Activated CD4-positive, alpha-beta T cell treated with anti-CD3 and anti-CD28 coated beads for 36 hours (primary cell): ENCODE data around the gene USP21. TPM values are rescaled to one million over a fixed set of nuclear protein-coding genes. Genes with fewer than 3 reads are reported as not detected.

ENCODE experiments used
- ATAC-seq: fragments of 200-7000 bp; cut with Tn5 transposase; one replicate; pipeline ENCODE4 v1.10.0; 2021; ENCODE audit warnings: mild to moderate bottlenecking, moderate library complexity
- CTCF ChIA-PET: fragments of 350-600 bp; sonication (Branson Sonifier 250); formaldehyde crosslinking; loops from one replicate; lab custom pipeline; 2021; ENCODE audit warnings: antibody characterized with exemption; lab: Charles Lee
- POLR2A ChIA-PET: fragments of 350-600 bp; sonication (Branson Sonifier 250); formaldehyde crosslinking; loops from one replicate; lab custom pipeline; 2021; ENCODE audit warnings: antibody characterized with exemption, inconsistent platforms; lab: Charles Lee
- DNase-seq: peaks from one replicate; pipeline ENCODE4 v3.0.0-alpha.2; 2020
- H3K27ac Mint-ChIP-seq: one replicate; pipeline ENCODE4 v1.8.0; 2021; ENCODE audit warnings: mixed read lengths
- H3K27me3 Mint-ChIP-seq: one replicate; pipeline ENCODE4 v1.8.0; 2021; ENCODE audit warnings: mixed read lengths
- H3K36me3 Mint-ChIP-seq: one replicate; pipeline ENCODE4 v1.8.0; 2021; ENCODE audit warnings: low read depth, mixed read lengths
- H3K4me1 Mint-ChIP-seq: one replicate; pipeline ENCODE4 v1.8.0; 2021; ENCODE audit warnings: mixed read lengths
- H3K4me3 Mint-ChIP-seq: one replicate; pipeline ENCODE4 v1.8.0; 2021; ENCODE audit warnings: mild to moderate bottlenecking, moderate library complexity, mixed read lengths
- H3K9me3 Mint-ChIP-seq: one replicate; pipeline ENCODE4 v1.8.0; 2021; ENCODE audit warnings: low read depth, mixed read lengths
- intact Hi-C, 2 experiments: fragments of 100-400 bp; cut with DNase I in 1 of 2; cut with micrococcal nuclease in 1 of 2; formaldehyde crosslinking; loops; one replicate each; pipeline versions ENCODE4 v1.14.2 to v1.15.1; 2022 to 2024; cut with DNase I, micrococcal nuclease
- total RNA-seq, 2 experiments: library from RNA; stranded (reverse); gene quantifications; one replicate each; pipeline ENCODE4 v1.2.3, GENCODE V29; 2021

The USP21 gene
- total RNA-seq, 2 experiments from 2014 or later, result 25.1 to 32.0 TPM

DNA sequence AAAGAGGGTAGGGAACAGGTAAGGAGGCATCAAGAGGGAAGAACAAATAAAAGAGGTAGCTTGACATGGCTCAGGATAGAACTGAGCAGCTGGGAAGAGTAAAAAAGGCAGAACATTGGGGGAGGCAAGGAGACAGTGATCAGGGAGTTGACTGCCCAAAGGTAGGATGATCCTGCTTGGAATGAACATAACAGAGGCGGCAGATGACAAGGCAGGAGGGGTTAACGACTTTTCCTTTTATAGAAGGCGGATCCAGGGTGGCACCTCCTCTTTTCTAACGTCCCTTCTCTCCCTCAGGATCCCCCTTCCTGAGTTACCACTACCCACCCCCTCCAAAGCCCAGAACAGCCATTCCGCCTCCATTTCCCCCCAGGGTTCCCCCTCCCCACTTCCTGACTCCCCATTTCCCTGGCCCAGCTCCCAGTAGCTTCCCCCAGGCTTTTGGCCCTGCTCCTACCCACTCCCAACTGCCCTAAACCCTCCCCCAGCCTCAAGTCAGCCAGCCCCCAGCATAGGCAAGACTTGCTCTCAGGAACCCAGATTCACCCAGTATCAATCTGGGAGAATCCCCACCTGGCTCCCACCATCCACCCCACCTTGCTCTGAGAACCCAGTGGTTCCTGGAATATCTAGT, 40.3 kb downstream of the USP21 start:
- ATAC-seq (no peak), DNase-seq (no peak)
- peak overlapping the region; percentile 41 for H3K4me3 Mint-ChIP-seq
- intact Hi-C loops, result loop anchor here in 1 of 2 experiments (5.0 kb wide), 1 partner anchor 108 kb away; the partner anchor contains the start of gene MPZ
- ChIA-PET CTCF (interaction anchor here (1.3 kb wide), 1 partner anchor 26 kb away, joined by 6 read pairs; the partner anchor contains the start of gene TOMM40L), POLR2A (no interaction called here)
- peak overlapping the region; percentile 95 for H3K27ac Mint-ChIP-seq
- peaks cover 14% of the 10 kb centered on the region for H3K36me3 Mint-ChIP-seq
- no peaks in the 10 kb centered on the region for H3K9me3 Mint-ChIP-seq
- no peaks in the 10 kb centered on the region for H3K27me3 Mint-ChIP-seq
- peaks cover 44% of the 10 kb centered on the region for H3K4me1 Mint-ChIP-seq

DNA sequence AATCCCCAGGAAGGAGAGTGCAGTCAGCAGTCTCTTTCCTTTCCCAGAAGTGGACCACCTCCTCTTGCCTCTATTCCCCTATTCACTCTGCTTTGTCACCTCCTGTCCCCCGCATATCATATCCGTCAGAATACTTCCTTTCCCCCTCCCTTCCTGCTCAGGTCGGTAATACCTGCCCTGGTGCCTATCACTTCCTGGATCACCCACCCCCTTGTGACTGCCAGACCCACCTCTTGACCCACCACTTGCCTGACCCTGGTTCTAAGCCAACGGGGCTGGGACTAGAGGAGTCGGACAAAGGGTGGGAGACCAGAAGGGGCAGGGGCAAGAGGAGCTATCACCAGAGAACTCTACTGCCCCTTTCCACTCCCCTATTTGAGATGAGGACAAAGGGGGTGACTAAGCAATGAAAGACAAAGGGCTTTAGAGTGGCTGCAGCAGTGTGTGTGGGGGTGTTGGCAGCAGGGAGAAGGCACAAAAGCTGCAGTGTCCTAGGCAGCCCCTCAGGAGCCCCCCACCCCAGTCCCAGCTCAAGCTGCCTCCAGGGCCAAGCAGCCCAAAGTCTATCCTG, 41.2 kb downstream of the USP21 start:
- Mint-ChIP-seq H3K27ac (peak overlapping the region; percentile 95), H3K4me3 (peak overlapping the region; percentile 41), H3K9me3 (no peaks in the 10 kb centered on the region), H3K27me3 (no peaks in the 10 kb centered on the region), H3K36me3 (peaks cover 21% of the 10 kb centered on the region), H3K4me1 (peaks cover 43% of the 10 kb centered on the region)
- no peak for ATAC-seq
- ChIA-PET CTCF (interaction anchor here (1.0 to 7.2 kb wide), 3 partner anchors 8 to 131 kb away, joined by 3 to 89 read pairs (median 27); partner anchors contain the start of genes APOA2, ARHGAP30 and TOMM40L), POLR2A (interaction anchor here (1.0 kb wide), 1 partner anchor 14 kb away, joined by 3 read pairs; no protein-coding TSS in a partner anchor)
- intact Hi-C loops, result loop anchor here in 1 of 2 experiments (5.0 kb wide), 1 partner anchor 107 kb away; the partner anchor contains the start of gene MPZ
- DNase-seq, result no peak

DNA sequence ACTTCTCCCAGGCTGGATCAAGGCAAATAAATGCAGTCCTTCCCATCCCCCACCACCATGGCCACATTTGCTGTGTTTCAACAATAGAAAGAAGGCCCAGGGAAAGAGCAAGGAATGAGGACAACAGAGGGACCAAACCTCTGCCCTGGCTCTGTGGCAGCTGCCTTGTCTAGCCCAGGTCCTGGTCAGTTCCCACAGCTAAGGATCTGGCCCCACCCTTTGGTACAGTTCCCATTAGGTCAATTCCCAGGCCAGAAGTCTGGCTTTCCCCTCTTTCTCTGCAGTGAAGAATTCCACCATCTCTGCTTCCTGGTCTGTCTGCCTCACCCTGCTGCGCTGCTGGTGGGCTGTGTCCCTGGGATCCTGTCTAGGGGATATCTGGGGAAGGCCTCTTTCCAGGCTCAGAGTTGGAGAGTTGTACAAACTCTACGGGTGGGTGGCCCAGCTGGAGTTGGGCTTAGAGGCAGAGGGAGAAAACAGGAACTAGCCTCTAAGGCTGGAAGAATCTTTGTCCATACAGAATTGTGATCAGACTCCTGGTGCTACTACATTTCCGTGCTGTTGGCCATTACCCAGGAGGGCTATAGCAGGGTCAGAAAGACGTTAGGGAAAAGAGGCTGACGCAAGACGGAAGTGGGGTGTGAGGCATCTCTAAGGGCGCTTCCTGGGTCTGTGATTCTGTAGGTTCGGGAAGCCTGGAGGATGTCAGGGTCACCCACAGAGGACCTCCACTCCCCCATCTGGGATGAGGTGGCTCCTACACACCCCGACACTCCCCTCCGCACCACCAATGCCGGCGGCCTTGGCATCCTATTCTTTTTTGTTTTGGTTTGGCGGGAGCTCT, 41.9 kb downstream of the USP21 start:
- no peaks in the 10 kb centered on the region for H3K27me3 Mint-ChIP-seq
- peaks cover 23% of the 10 kb centered on the region for H3K36me3 Mint-ChIP-seq
- no peaks in the 10 kb centered on the region for H3K9me3 Mint-ChIP-seq
- H3K27ac Mint-ChIP-seq, result peak overlapping the region; percentile 95
- peak overlapping the region; percentile 92 for H3K4me3 Mint-ChIP-seq
- POLR2A ChIA-PET, result interaction anchor here (0.7 to 2.3 kb wide), 6 partner anchors 15 to 189 kb away, joined by 3 to 16 read pairs (median 4); partner anchors contain the start of genes PPOX and TOMM40L
- intact Hi-C loops, result loop anchor here in 1 of 2 experiments (5.0 kb wide), 1 partner anchor 106 kb away; the partner anchor contains the start of gene MPZ
- CTCF ChIA-PET, result interaction anchor here (0.6 to 7.2 kb wide), 12 partner anchors 9 to 185 kb away, joined by 3 to 89 read pairs (median 4); partner anchors contain the start of genes APOA2, ARHGAP30, PPOX and TOMM40L
- ATAC-seq (no peak), DNase-seq (no peak)
- H3K4me1 Mint-ChIP-seq, result peaks cover 46% of the 10 kb centered on the region

DNA sequence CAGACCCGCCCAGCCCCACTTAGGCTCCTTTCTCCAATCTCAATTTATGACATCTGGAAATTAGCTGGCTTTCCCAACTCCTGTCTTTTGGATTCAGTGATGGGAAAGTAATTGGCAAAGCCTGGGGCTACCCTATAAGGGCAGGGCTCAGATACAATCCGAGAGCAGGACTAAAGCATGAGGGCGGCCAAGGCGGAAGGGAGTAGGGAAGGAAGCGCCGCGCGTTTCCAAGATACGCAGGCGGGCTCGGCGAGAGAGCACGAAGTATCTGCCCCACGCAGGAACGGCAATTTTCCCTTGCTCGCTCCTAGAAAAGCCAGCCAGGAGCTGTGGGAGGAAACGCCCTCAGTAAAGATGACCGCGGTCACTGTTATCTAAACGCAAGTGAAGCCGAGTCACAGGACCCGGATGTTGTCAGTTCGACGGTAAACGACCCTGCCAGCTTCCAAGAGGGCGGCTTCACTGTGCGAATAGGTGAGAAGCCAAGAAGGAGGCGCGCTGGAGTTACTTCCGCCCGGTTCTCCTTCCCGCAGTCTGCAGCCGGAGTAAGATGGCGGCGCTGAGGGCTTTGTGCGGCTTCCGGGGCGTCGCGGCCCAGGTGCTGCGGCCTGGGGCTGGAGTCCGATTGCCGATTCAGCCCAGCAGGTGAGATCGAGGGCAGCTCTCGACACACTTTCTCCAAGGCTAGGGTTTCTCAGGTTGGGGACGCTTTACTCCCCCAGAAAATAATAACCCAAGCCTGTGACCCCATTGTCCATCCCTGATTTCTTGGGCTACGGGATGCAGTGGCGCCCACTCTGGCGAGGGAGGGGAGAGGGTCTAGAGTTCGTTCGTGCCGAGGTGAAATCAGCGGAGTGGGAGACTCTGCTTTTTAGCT, 42.8 kb downstream of the USP21 start, which contains the start of gene NDUFS2:
TSS of gene NDUFS2 (plus strand) at position 532 of the 877 bp plus-strand sequence. CDS start at position 551, 19 bp downstream.
- ChIA-PET CTCF (interaction anchor here (0.6 to 7.2 kb wide), 17 partner anchors 10 to 524 kb away, joined by 3 to 89 read pairs (median 3); partner anchors contain the start of genes APOA2, PPOX and TOMM40L), POLR2A (interaction anchor here (0.7 to 2.3 kb wide), 6 partner anchors 8 to 188 kb away, joined by 4 to 16 read pairs (median 4); partner anchors contain the start of genes PPOX and TOMM40L)
- ATAC-seq (peak; percentile 99), DNase-seq (peak; percentile 97)
- H3K27me3 Mint-ChIP-seq, result no peaks in the 10 kb centered on the region
- peaks cover 30% of the 10 kb centered on the region for H3K36me3 Mint-ChIP-seq
- intact Hi-C loops, result loop anchor here (1.0 to 5.0 kb wide), 11 partner anchors 17 to 188 kb away; partner anchors contain the start of genes PPOX (in 2 of the 2), B4GALT3 (in 1 of the 2), DEDD (in 1 of the 2) and MPZ (in 1 of the 2)
- H3K4me1 Mint-ChIP-seq, result peaks cover 50% of the 10 kb centered on the region
- H3K27ac Mint-ChIP-seq, result peak within 1 kb of the TSS; percentile 95
- H3K4me3 Mint-ChIP-seq, result peak within 1 kb of the TSS; percentile 92
- no peaks in the 10 kb centered on the region for H3K9me3 Mint-ChIP-seq

DNA sequence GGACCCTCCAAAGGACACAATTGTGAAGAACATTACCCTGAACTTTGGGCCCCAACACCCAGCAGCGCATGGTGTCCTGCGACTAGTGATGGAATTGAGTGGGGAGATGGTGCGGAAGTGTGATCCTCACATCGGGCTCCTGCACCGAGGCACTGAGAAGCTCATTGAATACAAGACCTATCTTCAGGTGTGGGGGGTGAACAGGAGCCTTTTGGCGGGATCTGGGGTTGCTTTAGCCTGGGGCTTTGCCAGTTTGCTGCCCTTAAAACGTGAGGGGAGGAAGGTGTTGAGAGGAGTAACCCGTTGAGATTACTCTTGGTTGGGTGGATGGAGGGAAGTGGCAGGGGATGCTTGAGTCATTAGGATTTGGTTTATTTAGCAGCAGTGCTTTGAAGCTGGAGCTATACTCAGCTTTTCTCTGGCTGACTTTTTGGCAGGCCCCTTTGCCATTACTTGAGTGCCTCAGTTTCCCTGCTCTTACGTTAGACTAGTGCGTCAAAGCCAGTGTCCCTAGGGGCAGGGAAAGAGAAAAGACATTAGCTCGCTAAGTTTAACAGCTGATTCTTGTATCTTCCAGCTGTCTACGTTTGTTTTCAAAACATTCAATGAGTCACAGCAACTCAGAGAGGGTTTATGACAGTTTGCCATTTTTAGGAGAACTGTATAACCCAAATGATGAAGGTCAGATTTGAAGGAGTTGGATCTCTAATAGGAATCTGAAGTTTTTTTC, 47.3 kb downstream of the USP21 start:
- ChIA-PET CTCF (interaction anchor here (0.5 to 7.2 kb wide), 13 partner anchors 9 to 233 kb away, joined by 3 to 89 read pairs (median 3); partner anchors contain the start of genes APOA2, FCER1G, PPOX and TOMM40L), POLR2A (no interaction called here)
- no peaks in the 10 kb centered on the region for H3K27me3 Mint-ChIP-seq
- H3K4me1 Mint-ChIP-seq, result peaks cover 41% of the 10 kb centered on the region
- peak overlapping the region; percentile 15 for H3K27ac Mint-ChIP-seq
- H3K4me3 Mint-ChIP-seq, result no peak overlapping the region
- H3K36me3 Mint-ChIP-seq, result peaks cover 53% of the 10 kb centered on the region
- H3K9me3 Mint-ChIP-seq, result no peaks in the 10 kb centered on the region
- intact Hi-C loops, result no loop called here
- ATAC-seq (no peak), DNase-seq (no peak)

DNA sequence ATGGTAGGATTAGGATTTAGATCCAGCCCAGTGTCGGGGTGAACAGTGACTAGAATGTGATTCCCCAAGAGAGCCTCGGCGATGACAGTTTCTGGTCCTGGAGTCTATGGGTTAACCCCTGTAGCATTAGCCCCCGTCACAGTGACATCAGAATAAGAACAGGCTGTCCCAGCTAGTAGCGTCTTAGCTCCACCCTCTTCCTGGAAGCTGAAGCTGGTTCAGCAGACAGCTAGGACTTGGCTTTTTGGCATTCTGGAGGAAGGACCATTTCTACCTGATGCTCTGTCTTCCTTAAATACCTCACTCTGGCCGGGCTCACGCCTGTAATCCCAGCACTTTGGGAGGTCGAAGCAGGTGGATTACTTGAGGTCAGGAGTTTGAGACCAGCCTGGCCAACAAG, 47.9 kb downstream of the USP21 start:
- H3K27ac Mint-ChIP-seq, result no peak overlapping the region
- DNase-seq, result no peak
- peaks cover 39% of the 10 kb centered on the region for H3K4me1 Mint-ChIP-seq
- H3K36me3 Mint-ChIP-seq, result peaks cover 58% of the 10 kb centered on the region
- intact Hi-C loops, result no loop called here
- H3K4me3 Mint-ChIP-seq, result no peak overlapping the region
- POLR2A ChIA-PET, result no interaction called here
- CTCF ChIA-PET, result interaction anchor here (0.6 to 7.2 kb wide), 8 partner anchors 16 to 175 kb away, joined by 3 to 89 read pairs (median 4); partner anchors contain the start of genes APOA2, PPOX and TOMM40L
- H3K27me3 Mint-ChIP-seq, result no peaks in the 10 kb centered on the region
- no peak for ATAC-seq
- H3K9me3 Mint-ChIP-seq, result no peaks in the 10 kb centered on the region

DNA sequence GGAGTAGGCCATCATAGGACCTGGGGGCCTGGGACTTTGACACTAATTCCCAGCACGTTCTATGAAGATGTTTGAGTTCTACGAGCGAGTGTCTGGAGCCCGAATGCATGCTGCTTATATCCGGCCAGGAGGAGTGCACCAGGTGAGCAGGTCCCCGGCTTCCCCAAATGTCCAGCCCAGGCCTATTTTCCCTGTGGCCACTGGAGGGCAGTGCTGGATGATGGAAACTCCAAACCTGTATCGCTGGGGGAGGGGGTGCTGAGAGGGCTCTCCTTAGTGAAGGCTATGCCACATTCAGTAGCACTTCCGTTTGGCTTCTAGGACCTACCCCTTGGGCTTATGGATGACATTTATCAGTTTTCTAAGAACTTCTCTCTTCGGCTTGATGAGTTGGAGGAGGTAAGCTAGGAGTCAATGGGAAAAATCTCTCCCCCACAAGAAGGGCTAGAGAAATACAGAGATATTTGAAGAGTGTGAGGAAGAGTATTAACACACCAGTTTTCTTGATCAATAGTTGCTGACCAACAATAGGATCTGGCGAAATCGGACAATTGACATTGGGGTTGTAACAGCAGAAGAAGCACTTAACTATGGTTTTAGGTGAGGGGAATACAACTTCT, 50.6 kb downstream of the USP21 start:
- Mint-ChIP-seq H3K27ac (peak overlapping the region; percentile 78), H3K27me3 (no peaks in the 10 kb centered on the region), H3K4me1 (peaks cover 26% of the 10 kb centered on the region), H3K36me3 (peaks cover 65% of the 10 kb centered on the region), H3K4me3 (no peak overlapping the region), H3K9me3 (no peaks in the 10 kb centered on the region)
- ChIA-PET CTCF (interaction anchor here (0.7 to 4.4 kb wide), 11 partner anchors 10 to 173 kb away, joined by 3 to 36 read pairs (median 6); partner anchors contain the start of gene TOMM40L), POLR2A (no interaction called here)
- DNase-seq (peak; percentile 85), ATAC-seq (peak; percentile 97)
- intact Hi-C loops, result loop anchor here in 1 of 2 experiments (1.0 kb wide), 1 partner anchor 15 kb away; no protein-coding TSS in a partner anchor

DNA sequence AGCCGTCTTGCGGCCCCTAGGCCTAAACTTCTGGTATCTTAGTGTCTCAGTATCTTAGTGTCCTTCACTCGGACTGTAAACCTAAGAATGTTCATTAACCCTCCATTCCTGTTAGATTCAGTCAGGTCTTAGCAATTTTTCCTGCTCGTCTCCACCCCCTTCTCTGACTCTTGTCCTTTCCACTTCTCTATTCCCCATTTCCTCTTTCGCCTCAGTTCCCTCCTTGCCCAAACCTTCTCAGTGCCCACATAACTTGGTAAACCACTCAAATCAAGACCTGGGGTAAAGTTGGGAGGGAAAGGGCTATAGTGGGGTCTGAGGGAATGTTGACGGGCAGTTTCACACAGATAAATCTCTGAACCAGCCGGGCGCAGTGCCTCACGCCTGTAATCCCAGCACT, 55.1 kb downstream of the USP21 start:
- POLR2A ChIA-PET, result no interaction called here
- no peak for ATAC-seq
- intact Hi-C loops, result no loop called here
- H3K27me3 Mint-ChIP-seq, result no peaks in the 10 kb centered on the region
- no peak for DNase-seq
- no peaks in the 10 kb centered on the region for H3K9me3 Mint-ChIP-seq
- peaks cover 43% of the 10 kb centered on the region for H3K4me1 Mint-ChIP-seq
- CTCF ChIA-PET, result interaction anchor here (4.1 kb wide), 1 partner anchor 12 kb away, joined by 25 read pairs; the partner anchor contains the start of gene TOMM40L
- H3K36me3 Mint-ChIP-seq, result peaks cover 49% of the 10 kb centered on the region
- no peak overlapping the region for H3K4me3 Mint-ChIP-seq
- H3K27ac Mint-ChIP-seq, result no peak overlapping the region

DNA sequence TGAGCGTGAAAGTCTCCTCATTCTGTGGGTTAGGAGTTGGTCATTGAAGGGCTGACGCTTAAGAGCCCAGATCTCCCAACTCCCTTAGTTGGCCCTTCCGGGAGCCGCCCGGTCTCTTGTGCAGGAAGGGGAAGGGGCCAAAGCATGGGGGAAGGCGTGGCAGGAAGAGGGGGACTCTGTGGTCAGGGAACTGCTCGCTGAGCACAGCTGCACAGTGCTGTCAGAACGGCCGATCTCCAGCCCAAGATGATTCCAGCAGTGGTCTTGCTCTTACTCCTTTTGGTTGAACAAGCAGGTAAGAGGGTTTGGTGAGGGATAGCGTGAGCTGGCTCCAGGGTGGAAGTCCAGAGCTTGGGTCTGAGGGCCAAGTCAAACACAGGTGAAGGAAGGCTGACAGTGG, 55.8 kb downstream of the USP21 start, which contains the start of gene FCER1G:
TSS of gene FCER1G (plus strand) at position 220 of the 400 bp plus-strand sequence. CDS start at position 247, 27 bp downstream.
- no peaks in the 10 kb centered on the region for H3K27me3 Mint-ChIP-seq
- no peaks in the 10 kb centered on the region for H3K9me3 Mint-ChIP-seq
- intact Hi-C loops, result no loop called here
- no peak within 1 kb of the TSS for H3K27ac Mint-ChIP-seq
- ATAC-seq (no peak), DNase-seq (no peak)
- ChIA-PET CTCF (interaction anchor here (0.9 to 4.1 kb wide), 4 partner anchors 9 to 75 kb away, joined by 3 to 25 read pairs (median 4); partner anchors contain the start of gene TOMM40L), POLR2A (interaction anchor here (0.8 kb wide), 1 partner anchor 11 kb away, joined by 3 read pairs; no protein-coding TSS in a partner anchor)
- peaks cover 40% of the 10 kb centered on the region for H3K4me1 Mint-ChIP-seq
- no peak within 1 kb of the TSS for H3K4me3 Mint-ChIP-seq
- H3K36me3 Mint-ChIP-seq, result peaks cover 42% of the 10 kb centered on the region
